AG09309 (cell line): Measurements from ENCODE around the gene ST6GALNAC6.

ENCODE experiments used
- DNase-seq: peaks from one replicate; pipeline ENCODE4 v3.0.0-alpha.2; 2010; ENCODE audit warnings: low read depth
- H3K4me3 ChIP-seq: 2 replicates; pipeline ENCODE4 v1.5.1; 2011; ENCODE audit warnings: mild to moderate bottlenecking, low read depth, low read length, moderate library complexity; ENCODE audit not compliant: control insufficient read depth
- CTCF ChIP-seq: IDR thresholded peaks from 2 replicates; pipeline ENCODE4 v1.5.1; 2011; ENCODE audit warnings: mild to moderate bottlenecking, low read depth, low read length, inconsistent platforms; ENCODE audit not compliant: insufficient read depth, control insufficient read depth; ENCODE audit errors: missing control alignments

The ST6GALNAC6 gene

DNA sequence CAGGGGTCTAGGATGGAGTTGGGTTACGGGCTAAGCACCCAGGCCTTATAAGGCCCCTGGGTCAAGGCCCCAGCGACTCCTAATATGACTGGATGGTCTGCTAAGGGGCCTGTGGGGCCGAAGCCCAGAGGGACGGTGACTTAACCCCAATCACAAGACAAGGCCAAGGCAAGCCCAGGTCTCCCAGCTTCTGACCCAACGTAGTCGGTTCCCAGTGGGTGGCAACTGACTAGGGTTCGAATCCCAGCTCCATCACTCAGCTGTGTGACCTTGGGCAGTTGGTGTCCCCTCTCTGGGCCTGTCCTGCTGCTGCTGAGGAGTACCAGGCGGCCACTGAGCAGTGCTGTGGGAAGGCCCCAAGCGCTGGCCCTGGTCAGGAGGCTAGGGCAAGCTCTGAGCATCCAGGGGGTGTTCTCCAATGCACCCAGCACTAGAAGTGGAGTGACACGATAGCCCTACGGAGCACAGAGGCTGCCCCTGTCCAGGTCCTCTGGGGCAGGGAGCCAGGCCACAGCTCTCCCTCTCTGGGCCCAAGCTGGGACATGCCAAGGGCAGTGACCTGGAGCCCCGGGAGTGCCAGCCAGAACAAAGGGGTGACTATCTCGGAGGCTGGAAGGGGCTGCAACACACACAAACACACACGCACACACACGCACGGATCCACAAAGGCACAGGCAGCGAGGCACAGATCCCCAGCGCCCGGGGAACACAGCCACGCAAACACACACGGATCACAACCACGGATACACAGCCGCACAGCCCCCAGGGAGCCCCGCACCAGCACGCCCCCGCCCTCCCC lies 22.4 kb downstream of the ST6GALNAC6 start:
- TF ChIP-seq CTCF: no peak
- DNase-seq: no peak
- H3K4me3 ChIP-seq: peak overlapping the region; percentile 59

- TF ChIP-seq CTCF: no peak
- H3K4me3 ChIP-seq: peak overlapping the region; percentile 59
- no peak for DNase-seq
Observed at GRCh38 chr9:127876026-127876763, 23.2 kb downstream of the ST6GALNAC6 start.

DNA sequence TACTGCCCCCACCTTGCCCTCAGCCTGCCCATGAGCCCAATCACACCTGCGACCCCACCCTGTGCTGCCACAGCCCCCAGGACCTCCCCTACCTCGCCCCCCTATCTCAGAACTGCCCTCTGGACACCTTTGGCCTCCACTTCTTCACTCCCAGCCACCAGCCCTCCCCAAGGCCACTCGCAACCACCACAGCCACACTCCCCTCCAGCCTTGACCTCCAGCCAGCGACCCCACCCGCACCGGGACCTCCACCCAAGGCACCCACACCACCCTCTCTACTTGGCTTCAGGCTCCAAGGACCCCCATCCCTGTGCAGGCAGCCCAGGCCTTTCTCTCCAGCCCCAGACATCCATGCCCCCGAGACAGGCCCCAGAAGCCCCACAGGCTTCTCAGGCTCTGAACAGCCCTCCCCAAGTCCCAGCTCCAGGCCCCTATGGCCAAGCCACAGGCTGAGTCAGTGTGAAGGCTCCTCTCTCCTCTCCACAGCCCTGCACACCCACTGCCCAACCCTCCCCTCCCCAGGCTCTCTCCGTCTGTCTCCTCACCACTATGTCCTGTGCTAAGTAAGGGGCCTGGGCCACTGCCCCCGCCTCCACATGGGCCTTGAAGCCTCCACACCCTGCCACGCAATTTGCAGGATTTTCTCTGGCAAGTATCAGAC lies 24.0 kb downstream of the ST6GALNAC6 start:
- peak overlapping the region; percentile 3; the same call in 1 of the 2 replicates for H3K4me3 ChIP-seq
- no peak for DNase-seq
- TF ChIP-seq CTCF: no peak

- H3K4me3 ChIP-seq: no peak overlapping the region
- DNase-seq: no peak
- TF ChIP-seq CTCF: no peak
Observed at GRCh38 chr9:127874301-127875221, 24.8 kb downstream of the ST6GALNAC6 start.

GRCh38 chr9:127873886-127874285 lies 25.5 kb downstream of the ST6GALNAC6 start:
- no peak overlapping the region for H3K4me3 ChIP-seq
- DNase-seq: no peak
- TF ChIP-seq CTCF: no peak
